NCI-H2227 (cell line): ENCODE results near the gene PPP1R1B.

Source experiments
- DNase-seq: peaks from one replicate; lab custom pipeline; 2025; ENCODE audit not compliant: unreplicated experiment; lab: John Stamatoyannopoulos, UW

Gene PPP1R1B

DNA sequence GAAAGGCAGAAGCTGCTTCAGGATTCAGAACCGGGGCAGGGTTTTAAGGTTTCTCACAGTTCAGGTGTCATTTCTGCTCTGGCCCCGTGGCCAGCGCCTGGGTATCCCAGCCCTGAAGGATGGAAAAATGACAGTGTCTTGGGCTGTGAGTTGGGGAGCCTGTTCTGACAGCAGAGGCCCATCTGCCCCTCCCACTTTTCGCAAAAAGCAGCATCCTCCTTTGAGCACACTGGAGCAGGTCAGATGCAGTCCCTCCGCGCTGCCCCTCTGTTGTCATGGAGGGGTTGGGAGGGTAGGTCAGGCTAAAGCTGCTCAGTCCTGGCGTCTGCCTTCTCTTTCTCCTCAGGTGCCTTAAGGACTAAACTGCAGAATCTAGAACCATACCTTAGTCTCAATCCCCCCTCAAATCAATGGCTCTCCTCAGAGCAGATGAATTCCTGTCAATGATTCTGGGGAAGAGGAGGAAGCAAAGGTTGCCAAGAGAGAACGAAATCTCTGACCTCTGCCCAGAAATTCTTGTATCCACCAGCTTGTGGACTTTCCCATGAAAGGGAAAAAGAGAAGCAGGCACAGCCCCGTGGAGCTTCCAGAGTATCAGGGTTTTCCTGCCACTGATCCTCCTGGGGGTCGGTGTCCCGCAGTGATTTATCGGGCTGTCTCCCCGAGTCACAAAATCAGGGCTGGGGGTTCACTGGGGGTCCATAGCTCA lies 26.3 kb upstream of the PPP1R1B start:
- no peak for DNase-seq

GRCh38 chr17:39600997-39601597 lies 25.7 kb upstream of the PPP1R1B start:
- no peak for DNase-seq

DNA sequence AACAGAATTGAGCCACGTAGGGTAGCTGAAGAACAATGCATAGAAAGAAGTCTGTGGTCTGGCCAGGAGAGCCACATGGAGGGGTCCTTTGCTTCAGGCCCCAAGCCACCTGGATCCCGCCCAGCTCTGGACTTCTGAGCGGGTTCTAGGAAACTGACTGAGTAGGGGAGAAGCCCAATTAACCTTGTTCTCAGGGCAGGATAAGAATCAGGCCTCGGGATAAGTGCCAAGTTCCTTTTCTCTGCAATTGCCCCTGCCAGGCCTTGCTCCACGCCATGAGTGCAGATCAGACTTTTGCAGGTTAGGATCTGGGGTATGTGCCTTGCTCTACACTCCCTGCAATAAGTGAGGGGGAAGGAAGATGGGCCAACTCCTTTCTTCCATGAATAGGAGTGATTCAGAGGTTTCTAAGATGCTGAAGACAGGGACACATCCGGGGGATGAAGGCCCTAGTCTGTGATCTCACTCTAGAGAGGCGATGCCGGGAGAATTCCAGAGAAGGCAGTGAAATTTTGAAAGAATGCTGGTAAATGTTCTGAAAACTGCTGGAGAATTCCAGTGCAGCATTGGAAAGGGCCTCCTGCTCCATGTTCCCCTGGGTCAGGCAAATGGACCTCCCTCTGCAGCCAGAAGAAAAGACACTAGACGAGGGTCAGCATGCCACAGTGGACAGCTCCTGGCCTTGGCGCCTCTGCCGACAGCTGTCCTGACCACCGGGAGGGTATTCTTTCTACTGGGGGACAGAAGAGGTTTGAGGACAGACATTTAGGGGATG lies 24.8 kb upstream of the PPP1R1B start:
- DNase-seq: no peak

DNA sequence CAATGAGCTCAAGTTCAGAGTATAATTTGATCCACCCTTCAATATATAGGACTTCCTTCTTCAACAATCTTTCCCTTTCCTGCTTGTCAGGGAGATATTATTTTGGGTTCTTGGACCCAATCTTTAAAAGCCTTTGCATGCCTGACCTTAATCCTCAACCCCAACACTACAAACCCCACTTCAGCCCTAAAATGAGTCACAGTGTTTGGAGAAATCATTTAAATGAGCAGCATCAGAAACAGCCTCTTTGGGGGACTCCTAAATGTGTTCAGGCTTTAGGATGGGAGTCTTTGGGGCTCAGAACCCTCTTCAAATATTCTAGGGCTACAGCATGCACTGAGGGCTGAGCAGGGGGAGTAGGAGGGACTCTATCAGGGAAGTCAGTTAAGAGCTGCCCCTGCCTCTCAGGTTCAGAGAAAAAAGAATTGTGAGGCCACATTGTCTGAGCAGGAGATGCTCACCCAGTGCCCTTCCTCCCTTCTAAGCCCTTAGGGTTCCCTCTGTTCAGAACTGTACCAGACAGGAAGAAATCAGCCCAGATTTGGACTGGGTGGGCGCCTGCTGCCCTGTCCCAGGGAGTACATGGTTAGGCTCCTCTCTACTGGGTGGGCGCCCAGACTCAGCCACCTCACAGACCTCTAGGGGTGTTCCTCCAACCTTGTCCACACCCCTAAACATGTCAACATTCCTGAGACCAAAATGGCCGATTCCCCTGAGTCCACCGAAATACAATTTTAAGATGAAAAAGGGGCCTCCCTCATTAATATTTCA lies 24.0 kb upstream of the PPP1R1B start:
- DNase-seq: no peak

- DNase-seq: no peak
Observed at GRCh38 chr17:39603304-39604016, 23.3 kb upstream of the PPP1R1B start.

GRCh38 chr17:39604911-39605491 lies 21.8 kb upstream of the PPP1R1B start:
- no peak for DNase-seq

GRCh38 chr17:39605492-39606433 lies 21.0 kb upstream of the PPP1R1B start:
- peak; percentile 40 for DNase-seq

GRCh38 chr17:39606434-39607056 lies 20.2 kb upstream of the PPP1R1B start:
- no peak for DNase-seq

DNA sequence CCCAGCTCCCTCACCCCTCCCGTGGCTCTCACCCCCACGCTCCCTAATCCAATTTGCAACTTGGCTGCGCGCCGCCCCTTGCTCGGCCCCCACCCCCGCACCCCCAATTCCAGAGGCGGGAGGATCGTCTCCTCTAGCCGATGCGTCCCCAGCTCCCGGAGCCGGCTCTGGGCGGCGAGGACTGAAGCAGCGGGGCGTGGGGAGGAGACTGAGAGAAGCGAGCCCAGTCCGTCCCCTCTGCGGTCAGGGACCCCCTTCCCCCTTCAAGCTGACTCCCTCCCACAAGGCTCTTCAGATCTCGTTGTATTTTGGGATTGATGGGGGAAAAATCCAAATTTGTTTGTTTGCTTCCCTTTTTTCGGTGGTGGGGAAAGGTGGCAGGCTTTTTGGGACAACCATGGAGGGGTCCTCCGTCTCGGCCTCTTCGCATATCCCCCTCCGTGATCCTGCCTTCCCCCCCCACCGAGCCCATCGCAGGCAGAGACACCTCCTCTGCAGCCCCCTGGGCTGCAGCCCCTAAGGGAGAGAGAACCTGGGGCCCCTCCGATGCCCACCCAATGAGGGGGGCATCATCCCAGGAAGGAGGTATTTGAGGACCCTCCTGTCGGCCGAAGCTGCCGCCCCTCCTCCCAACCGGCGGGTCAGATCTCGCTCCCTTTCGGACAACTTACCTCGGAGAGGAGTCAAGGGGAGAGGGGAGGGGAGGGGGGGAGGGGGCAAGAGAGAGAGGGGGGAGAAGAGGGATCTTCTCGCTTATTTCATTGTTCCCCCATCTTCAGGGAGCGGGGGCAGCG lies 19.5 kb upstream of the PPP1R1B start:
- DNase-seq: no peak

DNA sequence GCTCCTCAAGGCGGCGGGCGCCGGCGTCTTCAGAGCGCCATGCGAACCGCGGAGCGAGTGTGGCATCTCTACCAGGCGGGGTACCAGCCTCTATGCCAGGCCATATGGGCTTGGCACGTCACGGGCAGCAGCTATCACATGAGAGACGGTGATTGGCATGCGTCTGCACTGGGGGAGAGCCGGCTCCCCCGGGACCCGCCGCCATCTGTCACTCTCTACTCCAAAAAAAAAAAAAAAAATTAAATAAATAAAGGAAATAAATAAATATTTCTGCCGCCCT lies 19.0 kb upstream of the PPP1R1B start, which contains the start of gene NEUROD2:
NEUROD2 (minus strand) TSS at position 70 of the 280 bp plus-strand sequence. CDS start 1,321 bp downstream, outside the sequence.
- DNase-seq: no peak

- DNase-seq: no peak
Observed at GRCh38 chr17:39608142-39608981, 18.4 kb upstream of the PPP1R1B start.

- no peak for DNase-seq
Observed at GRCh38 chr17:39609416-39610025, 17.2 kb upstream of the PPP1R1B start.

DNA sequence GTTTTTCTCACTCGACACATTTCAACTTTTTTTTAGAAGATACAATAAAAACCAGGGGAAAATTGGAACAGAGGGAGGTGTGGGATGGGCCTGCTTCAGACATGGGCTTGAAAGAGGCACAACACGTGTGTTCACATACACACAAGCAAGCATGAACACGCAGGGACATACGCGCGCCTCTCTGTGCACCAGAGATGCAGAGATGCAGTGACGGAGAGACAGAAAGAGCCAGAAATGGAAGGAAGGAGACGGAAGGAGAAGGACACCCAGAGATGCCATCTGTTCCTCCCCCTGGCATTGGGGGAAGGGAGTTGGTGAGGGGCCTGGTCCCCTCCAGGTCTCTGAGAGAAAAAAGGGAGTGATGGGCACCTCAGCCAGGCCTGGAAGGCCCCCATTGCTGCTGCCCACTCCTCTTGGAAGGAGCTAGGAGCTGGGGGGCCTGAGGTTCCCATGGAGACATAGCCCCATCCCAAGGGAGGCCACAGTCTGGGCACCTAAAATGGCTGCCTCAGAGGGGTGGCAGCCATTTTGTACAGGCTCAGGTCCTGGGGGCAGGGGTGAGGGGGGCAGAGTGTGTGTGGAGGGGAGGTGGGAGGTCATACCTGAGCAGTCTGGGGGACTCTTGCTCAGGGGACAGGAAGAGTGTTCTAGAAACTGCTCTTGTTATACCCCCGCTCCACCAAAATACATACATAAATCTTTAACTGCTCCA lies 15.2 kb upstream of the PPP1R1B start:
- DNase-seq: no peak

DNA sequence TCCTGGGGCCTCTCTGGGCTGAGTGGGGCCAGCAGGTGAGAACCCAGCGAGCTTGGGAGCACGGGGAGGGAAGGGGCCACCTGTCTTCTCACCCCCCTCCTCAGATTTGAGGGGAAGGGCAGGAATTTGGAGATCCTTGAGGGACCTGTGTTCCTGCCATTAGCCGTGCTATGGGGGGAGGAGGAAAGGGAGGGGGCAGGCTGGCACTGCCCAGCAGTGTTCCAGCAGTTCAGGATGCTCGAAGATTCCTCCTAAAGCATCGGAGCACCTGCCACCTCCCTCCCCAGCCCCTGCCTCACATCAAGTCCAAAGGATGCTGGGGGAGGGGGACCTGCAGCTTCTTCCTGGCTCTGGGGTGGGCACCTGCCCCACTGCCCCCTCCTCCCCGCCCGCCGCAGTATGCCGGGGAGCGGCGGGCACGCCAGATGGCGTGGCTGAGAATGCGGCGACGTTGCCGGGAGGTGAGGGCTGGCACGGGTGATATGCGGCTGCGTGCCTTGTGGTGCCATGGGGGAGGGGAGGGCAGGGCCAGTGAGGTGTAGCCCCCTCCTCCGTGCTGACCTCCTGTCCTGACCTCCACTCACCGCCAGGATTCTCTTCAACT lies 14.4 kb upstream of the PPP1R1B start:
- no peak for DNase-seq

- no peak for DNase-seq
Observed at GRCh38 chr17:39612935-39613464, 13.8 kb upstream of the PPP1R1B start.
